Adrenal gland (tissue), 5 donors: ENCODE data around the gene MAN1C1.

Source experiments
- CTCF ChIP-seq, 6 experiments: fragments of 450-650 bp in 4 of 6; fragments of 200-600 bp in 2 of 6; sonication (generic) in 1 of 6; IDR thresholded peaks; 1 replicate in 5 of 6; 2 replicates in 1 of 6; pipeline versions ENCODE4 v1.5.1 to v1.8.0; 2016 to 2021; ENCODE audit warnings: antibody characterized with exemption in 6 of 6, mild to moderate bottlenecking in 2 of 6, moderate library complexity in 1 of 6
- POLR2A ChIP-seq, 2 donors: fragments of 450-650 bp; IDR thresholded peaks; one replicate each; pipeline ENCODE4 v1.6.1; 2017; ENCODE audit warnings: antibody characterized with exemption in 2 of 2, mild to moderate bottlenecking in 2 of 2, moderate library complexity in 1 of 2
- donor health status: DM: no; HTN: no; CAD: no.

DNA sequence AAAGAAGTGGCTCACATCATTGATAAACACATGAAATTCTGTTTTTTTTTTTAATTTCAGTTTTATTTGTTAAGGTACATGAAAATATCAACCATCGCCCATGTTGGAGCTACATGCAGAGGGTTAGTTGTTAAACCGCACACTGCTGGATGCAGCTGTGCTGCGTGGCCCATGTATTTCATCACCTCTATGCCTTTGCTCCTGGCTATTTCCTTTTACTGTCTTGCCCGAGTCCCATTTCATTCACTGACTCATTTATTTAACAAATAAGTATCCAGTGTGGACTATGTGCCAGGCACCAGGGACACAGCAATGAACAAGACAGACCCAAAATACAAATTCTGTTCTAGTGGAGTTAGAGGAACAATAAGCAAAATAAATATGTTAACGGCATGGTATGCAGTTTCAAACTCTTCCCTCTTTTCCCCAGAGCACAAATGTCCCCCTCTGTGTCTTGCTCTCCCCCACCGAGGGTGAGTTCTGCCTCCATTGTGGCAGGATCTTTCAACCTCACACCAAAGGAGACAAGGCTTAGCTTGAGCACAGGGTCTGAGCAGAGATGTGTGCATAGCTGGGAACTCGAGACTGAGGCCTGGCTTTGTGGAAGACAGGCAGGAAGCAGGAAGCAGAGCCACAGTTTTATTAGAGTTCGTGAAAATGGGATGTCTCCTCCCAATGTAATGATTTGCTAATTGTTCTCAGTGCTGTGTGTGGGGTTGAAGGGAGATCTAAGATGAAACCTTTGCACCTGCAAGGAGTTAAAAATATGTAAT is 44.6 kb downstream of the MAN1C1 start:
- TF ChIP-seq CTCF (IDR thresholded peaks at IDR 0.05) (no peak), POLR2A (IDR thresholded peaks at IDR 0.05) (no peak)
